Mucosa of descending colon (tissue), 3 donors: ENCODE data around the gene TGM4. TPM values are rescaled to one million over a fixed set of nuclear protein-coding genes. Genes with fewer than 3 reads are reported as not detected.
A peak's percentile ranks its signal among the peaks of the same experiment; 100 is the strongest.

Experiments
- ATAC-seq: fragments of 200-7000 bp; cut with Tn5 transposase; one replicate; pipeline ENCODE4 v1.9.1; 2020; ENCODE audit warnings: mild to moderate bottlenecking, moderate library complexity
- DNase-seq, 3 donors: peaks; one replicate each; pipeline ENCODE4 v3.0.0-alpha.2; 2020
- H3K36me3 ChIP-seq: fragments of 200-600 bp; one replicate; pipeline ENCODE4 v1.8.0; 2021; ENCODE audit warnings: low read depth, mild to moderate bottlenecking
- H3K4me1 ChIP-seq: fragments of 200-600 bp; one replicate; pipeline ENCODE4 v1.8.0; 2021; ENCODE audit warnings: low read depth, mild to moderate bottlenecking
- H3K4me3 ChIP-seq: fragments of 200-600 bp; one replicate; pipeline ENCODE4 v1.8.0; 2021; ENCODE audit warnings: mild to moderate bottlenecking
- H3K9me3 ChIP-seq: fragments of 200-600 bp; one replicate; pipeline ENCODE4 v1.8.0; 2021; ENCODE audit warnings: mild to moderate bottlenecking
- intact Hi-C, 2 donors: fragments of 100-400 bp; cut with DNase I in 1 of 2; cut with micrococcal nuclease in 1 of 2; formaldehyde crosslinking; loops; one replicate each; pipeline versions ENCODE4 v1.11.0 to v1.11.1; 2022; cut with DNase I, micrococcal nuclease
- total RNA-seq, 3 donors: library from RNA; stranded (reverse); fragmentation: NEBNext Ultra II Directional in 2 of 3; extraction: Animal tissue kit (Norgen Biotek cat#: 25700) in 2 of 3; gene quantifications; one replicate each; pipeline versions ENCODE4 v1.2.1 to v1.2.4, GENCODE V29; 2021 to 2023
- TF ChIP-seq, protein P1 (sequence below): fragments of 200-600 bp; IDR thresholded peaks from one replicate; pipeline ENCODE4 v1.8.0; 2022; ENCODE audit warnings: antibody characterized with exemption, mild to moderate bottlenecking
- donor health status: DM: no; HTN: no; CAD: no; lungs with moderate emphysema.
- donor health status: DM: no; HTN: no; CAD: no.
- donor health status: DM: no; HTN: yes; CAD: no.

Gene TGM4
- total RNA-seq, 3 donors from 2014 or later: not detected

DNA sequence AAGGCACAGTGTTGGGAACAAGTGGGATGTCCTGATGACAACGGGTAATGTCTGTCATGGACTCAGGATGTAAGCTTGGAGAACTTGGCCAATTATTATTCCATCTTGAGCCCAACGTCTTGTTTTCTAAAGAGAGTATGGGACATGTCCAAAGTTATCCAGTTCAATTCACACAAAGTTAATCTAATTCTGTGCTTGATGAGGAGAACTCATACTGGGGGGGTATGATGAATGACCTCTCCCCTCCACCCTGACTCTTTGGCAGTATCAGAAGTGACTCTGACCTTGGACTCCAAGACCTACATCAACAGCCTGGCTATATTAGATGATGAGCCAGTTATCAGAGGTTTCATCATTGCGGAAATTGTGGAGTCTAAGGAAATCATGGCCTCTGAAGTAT, 36.3 kb downstream of the TGM4 start:
- Histone ChIP-seq H3K9me3 (no peaks in the 10 kb centered on the region), H3K4me3 (no peak overlapping the region), H3K4me1 (no peaks in the 10 kb centered on the region), H3K36me3 (no peaks in the 10 kb centered on the region)
- intact Hi-C loops: loop anchor here (5.0 to 10.0 kb wide), 2 partner anchors 376 to 378 kb away; no protein-coding TSS in a partner anchor
- TF ChIP-seq, protein P1, sequence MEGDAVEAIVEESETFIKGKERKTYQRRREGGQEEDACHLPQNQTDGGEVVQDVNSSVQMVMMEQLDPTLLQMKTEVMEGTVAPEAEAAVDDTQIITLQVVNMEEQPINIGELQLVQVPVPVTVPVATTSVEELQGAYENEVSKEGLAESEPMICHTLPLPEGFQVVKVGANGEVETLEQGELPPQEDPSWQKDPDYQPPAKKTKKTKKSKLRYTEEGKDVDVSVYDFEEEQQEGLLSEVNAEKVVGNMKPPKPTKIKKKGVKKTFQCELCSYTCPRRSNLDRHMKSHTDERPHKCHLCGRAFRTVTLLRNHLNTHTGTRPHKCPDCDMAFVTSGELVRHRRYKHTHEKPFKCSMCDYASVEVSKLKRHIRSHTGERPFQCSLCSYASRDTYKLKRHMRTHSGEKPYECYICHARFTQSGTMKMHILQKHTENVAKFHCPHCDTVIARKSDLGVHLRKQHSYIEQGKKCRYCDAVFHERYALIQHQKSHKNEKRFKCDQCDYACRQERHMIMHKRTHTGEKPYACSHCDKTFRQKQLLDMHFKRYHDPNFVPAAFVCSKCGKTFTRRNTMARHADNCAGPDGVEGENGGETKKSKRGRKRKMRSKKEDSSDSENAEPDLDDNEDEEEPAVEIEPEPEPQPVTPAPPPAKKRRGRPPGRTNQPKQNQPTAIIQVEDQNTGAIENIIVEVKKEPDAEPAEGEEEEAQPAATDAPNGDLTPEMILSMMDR: no peak
- ATAC-seq: no peak
- no peak for DNase-seq

- ATAC-seq: peak; percentile 90
- Histone ChIP-seq H3K36me3 (no peaks in the 10 kb centered on the region), H3K9me3 (no peaks in the 10 kb centered on the region), H3K4me3 (no peak overlapping the region), H3K4me1 (no peaks in the 10 kb centered on the region)
- peak in 2 of 3 donors; percentile 81 to 86 for DNase-seq
- TF ChIP-seq, protein P1: peak; percentile 73
- intact Hi-C loops: loop anchor here (5.0 to 10.0 kb wide), 2 partner anchors 379 to 382 kb away; no protein-coding TSS in a partner anchor
These were observed 39.6 kb downstream of the TGM4 start for GRCh38 chr3:44913868-44914468.

DNA sequence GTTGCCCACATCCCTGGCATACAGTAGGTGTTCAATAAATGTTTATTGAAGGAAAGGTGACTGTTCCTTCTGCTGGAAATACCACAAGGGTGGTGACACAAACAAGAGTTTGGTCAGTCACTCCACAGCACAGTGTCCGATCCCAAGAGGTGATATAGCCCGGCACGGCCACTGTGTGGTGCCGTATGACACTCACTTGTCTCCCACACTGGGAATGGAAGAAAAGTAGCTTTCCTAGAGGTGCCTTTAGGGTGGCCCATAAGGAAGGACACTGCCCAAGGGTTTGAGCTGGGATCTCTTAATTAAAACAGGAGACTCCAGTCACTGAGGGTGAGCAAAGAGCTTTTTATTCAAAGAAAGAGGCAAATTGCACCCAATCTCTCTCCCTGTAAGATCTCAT, 40.5 kb downstream of the TGM4 start:
- Histone ChIP-seq H3K4me1 (no peaks in the 10 kb centered on the region), H3K9me3 (no peaks in the 10 kb centered on the region), H3K36me3 (no peaks in the 10 kb centered on the region), H3K4me3 (no peak overlapping the region)
- TF ChIP-seq, protein P1: no peak
- ATAC-seq (peak; percentile 75), DNase-seq (peak in 1 of 3 donors; percentile 36)
- intact Hi-C loops: loop anchor here (5.0 to 10.0 kb wide), 2 partner anchors 380 to 383 kb away; no protein-coding TSS in a partner anchor

DNA sequence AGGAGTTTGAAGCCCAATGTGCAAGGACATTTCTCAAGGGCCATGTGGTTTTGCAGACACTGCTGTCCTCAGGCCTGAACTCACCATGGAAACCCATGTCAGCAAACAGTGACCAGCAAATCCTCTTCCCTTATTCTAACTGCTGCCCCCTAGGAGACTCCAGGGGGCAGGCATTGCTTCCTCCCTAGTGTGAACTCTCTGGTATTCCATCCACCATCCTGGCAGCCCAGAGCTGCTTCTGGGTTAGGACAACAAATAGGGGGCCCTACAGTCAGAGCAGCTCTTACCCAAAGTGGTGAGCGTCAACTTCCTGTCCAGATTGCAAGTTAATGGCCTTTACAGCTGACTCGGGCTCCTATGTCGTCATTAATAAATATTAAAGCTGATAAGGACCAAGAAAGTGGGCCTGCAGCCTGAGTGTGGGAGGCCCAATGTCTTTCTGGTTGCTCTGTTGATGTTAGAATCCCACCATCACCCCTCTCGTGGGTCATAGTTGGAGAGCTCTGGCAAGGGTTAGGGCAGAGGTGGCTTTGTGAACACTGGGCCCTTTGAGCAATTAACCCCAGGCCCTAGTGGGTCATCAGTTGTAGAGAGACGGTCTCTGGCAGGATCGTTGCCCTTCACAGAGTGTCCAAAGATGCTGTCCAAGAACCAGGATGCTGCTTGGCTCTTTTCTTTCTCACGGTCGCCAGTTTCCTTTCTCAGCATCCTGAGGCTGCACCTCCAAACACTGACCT, 41.5 kb downstream of the TGM4 start:
- H3K9me3 ChIP-seq: no peaks in the 10 kb centered on the region
- no peaks in the 10 kb centered on the region for H3K4me1 ChIP-seq
- ATAC-seq: no peak
- DNase-seq: no peak
- no peaks in the 10 kb centered on the region for H3K36me3 ChIP-seq
- intact Hi-C loops: loop anchor here in 1 of 2 donors (10.0 kb wide), 1 partner anchor 381 kb away; no protein-coding TSS in a partner anchor
- H3K4me3 ChIP-seq: no peak overlapping the region
- TF ChIP-seq, protein P1: no peak

DNA sequence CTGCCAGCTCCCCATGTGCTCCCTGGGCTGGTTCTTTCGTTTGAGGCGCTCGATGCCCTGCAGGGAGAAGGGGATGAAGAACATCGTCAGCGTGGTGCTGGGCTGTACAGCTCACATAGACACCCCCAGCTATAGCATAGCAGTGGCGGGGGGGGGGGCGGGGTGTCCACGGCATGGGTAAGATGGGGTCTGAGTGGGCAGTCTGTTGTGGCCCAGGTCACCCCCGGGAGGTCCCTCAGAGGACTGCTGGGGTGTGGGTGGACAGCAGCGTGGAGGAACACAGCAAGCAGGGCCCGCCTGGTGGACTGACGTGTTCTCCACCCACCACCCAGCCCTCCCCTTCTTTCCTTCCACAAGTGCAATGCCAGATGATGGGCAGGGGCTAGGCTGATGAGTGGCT, 43.7 kb downstream of the TGM4 start:
- ATAC-seq: no peak
- TF ChIP-seq, protein P1: no peak
- H3K36me3 ChIP-seq: no peaks in the 10 kb centered on the region
- no peaks in the 10 kb centered on the region for H3K9me3 ChIP-seq
- intact Hi-C loops: loop anchor here in 1 of 2 donors (10.0 kb wide), 1 partner anchor 383 kb away; no protein-coding TSS in a partner anchor
- H3K4me3 ChIP-seq: no peak overlapping the region
- DNase-seq: no peak
- H3K4me1 ChIP-seq: no peaks in the 10 kb centered on the region
